Measurements from ENCODE around the gene ADARB2.
"Not testable (repeated sequence)": the region's sequence is repeated elsewhere in the genome, so short reads cannot be mapped to it uniquely, and the experiment has no call there.

Gene ADARB2

GRCh38 chr10:1434912-1435692 is 302.2 kb downstream of the ADARB2 start:
- no peak overlapping the region for H3K4me3 ChIP-seq (ENCODE audit: low read depth, low read length)
- TF ChIP-seq CTCF (IDR thresholded peaks at IDR 0.05; ENCODE audit: borderline replicate concordance, insufficient read depth, low read depth, low read length) = no peak

DNA sequence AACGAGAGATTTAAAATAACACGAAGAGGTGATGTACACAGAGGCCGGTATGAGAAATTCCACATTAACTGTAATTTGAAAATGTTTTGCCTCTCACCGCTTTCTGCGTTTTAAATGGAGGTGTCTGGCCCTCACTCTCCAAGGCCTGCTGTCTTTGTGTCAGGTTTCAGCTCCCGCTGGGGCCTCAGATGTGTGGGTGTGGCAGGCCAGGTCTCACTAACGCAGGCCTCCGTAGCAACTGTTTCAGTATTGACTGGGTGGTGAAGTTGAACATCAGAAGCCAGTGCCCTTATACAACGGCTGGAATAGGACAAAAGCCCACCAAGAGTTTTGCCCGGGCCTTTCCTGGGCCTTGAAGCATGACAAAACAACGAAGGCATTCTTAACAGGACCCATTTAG is 303.1 kb downstream of the ADARB2 start:
- TF ChIP-seq CTCF (IDR thresholded peaks at IDR 0.05; ENCODE audit: borderline replicate concordance, insufficient read depth, low read depth, low read length) = no peak

DNA sequence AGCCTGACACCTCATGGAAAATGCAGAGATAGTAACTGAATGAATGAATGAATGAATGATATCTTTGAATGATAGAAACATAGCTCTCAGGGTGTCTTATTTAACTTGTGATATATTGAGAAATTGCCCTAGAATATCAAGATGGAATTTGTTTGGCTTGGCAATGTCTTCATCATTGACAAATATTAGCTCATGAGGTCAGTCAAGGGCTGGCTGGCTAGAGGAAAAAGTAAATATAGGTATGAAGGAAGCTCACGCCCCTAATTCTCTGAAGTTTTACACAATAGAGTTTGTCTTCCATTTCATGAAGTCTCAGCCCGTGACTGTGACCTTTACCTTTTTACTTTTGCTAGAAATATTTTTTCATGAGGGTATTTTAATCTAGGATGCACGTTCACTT is 305.2 kb downstream of the ADARB2 start:
- TF ChIP-seq CTCF (IDR thresholded peaks at IDR 0.05; ENCODE audit: borderline replicate concordance, insufficient read depth, low read depth, low read length) = no peak
- no peak overlapping the region for H3K4me3 ChIP-seq (ENCODE audit: low read depth, low read length)

More for the DNA sequence above, 303.1 kb downstream of the ADARB2 start:
- H3K4me3 ChIP-seq (ENCODE audit: low read depth, low read length) = no peak overlapping the region

DNA sequence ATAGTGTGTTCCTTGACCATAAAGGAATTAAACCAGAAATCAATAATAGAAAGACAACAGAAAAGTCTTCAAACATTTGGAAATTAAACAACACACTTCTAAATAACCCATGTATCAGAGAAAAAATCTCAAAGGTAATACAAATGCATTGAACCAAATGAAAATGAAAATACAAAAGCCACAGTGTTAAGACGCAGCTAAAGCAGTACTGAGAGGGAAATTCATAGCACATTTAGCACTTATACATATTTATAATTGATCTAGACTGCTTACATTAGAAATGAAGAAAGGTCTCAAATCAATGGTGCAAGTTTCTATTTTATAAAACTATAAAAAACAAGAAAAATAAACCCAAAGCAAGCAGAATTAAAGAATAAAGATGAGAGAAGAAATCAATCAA is 306.1 kb downstream of the ADARB2 start:
- TF ChIP-seq CTCF (IDR thresholded peaks at IDR 0.05; ENCODE audit: borderline replicate concordance, insufficient read depth, low read depth, low read length) = no peak
- no peak overlapping the region for H3K4me3 ChIP-seq (ENCODE audit: low read depth, low read length)

DNA sequence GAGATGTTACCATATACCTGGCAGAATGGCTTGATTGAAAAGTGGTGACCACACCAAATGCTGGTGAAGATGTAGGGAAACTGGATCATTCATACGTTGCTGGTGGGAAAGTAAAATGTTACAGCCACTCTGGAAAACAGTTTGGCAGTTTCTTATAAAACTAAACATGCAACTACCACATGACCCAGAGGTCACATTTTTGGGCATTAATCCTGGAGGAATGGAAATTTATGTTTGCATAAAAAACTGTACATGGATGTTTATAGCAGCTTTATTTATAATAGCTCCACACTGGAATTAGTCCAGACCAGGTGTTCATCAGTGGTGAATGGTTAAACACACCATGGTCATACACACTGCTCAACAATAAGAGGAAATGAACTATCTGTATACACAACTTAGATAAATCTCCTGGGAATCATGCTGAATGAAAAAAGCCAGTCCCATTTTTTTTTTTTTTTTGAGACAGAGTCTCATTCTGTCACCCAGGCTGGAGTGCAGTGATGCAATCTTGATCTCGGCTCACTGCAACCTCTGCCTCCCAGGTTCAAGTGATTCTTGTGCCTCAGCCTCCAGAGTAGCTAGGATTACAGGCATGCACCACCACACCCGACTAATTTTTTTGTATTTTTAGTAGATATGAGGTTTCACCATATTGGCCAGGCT is 309.7 kb downstream of the ADARB2 start:
- not testable (repeated sequence) for H3K4me3 ChIP-seq (ENCODE audit: low read depth, low read length)

- TF ChIP-seq CTCF (IDR thresholded peaks at IDR 0.05; ENCODE audit: borderline replicate concordance, insufficient read depth, low read depth, low read length) = no peak
- H3K4me3 ChIP-seq (ENCODE audit: low read depth, low read length) = no peak overlapping the region
Measured at GRCh38 chr10:1426786-1427185, 310.5 kb downstream of the ADARB2 start.

DNA sequence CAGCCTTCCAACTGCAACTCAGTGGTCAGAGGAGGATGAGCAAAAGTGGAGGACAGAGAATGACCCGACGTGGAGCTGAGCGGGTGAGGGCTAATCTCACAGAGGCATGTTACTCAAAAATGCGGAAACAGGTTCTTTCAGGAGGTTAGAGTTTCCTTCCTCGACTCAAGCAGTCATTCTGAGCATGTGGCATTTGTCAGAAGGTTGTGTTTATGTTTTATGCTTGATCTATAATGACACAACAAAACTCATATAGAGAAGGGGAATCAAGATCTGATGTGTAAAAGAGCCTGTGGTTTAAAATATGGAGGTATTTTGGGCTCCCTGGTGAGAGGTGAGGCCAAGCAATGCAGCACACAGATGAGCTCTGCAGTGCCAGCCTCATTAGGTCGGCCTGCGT is 311.4 kb downstream of the ADARB2 start:
- no peak overlapping the region for H3K4me3 ChIP-seq (ENCODE audit: low read depth, low read length)
- no peak for TF ChIP-seq CTCF (IDR thresholded peaks at IDR 0.05; ENCODE audit: borderline replicate concordance, insufficient read depth, low read depth, low read length)

Measured in GM12875 (cell line).